ENCODE results near the gene CELF2.

Gene CELF2

DNA sequence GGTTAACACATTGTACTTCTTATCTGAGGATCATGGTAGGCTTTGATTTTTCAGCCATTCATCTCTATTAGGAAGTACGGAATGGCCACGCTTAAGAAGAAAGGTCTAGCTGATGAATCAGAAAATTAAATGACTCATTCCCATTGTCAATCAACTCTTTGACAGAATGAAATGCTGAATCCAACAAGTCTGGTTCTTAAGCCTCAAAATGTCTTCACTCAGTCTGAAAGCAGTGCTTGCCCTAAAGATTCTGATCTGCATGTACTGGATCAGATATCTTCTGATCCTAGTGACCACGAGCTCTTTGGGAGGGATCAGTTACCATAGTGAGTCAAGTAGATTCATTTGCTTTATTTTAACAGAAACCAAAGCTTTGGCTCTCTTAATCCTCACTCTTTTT lies 5.7 kb upstream of the CELF2 start:
- no peaks in the 10 kb centered on the region for H3K36me3 ChIP-seq (ENCODE audit: low read length)
- no peaks in the 10 kb centered on the region for H4K20me1 ChIP-seq (ENCODE audit: low read depth, low read length)
- H3K9me2 ChIP-seq (replicated peaks; ENCODE audit: insufficient read depth, low read length) = no peaks in the 10 kb centered on the region
- H3K79me2 ChIP-seq (ENCODE audit: insufficient read depth, low read length) = no peaks in the 10 kb centered on the region
- TF ChIP-seq, protein P1, sequence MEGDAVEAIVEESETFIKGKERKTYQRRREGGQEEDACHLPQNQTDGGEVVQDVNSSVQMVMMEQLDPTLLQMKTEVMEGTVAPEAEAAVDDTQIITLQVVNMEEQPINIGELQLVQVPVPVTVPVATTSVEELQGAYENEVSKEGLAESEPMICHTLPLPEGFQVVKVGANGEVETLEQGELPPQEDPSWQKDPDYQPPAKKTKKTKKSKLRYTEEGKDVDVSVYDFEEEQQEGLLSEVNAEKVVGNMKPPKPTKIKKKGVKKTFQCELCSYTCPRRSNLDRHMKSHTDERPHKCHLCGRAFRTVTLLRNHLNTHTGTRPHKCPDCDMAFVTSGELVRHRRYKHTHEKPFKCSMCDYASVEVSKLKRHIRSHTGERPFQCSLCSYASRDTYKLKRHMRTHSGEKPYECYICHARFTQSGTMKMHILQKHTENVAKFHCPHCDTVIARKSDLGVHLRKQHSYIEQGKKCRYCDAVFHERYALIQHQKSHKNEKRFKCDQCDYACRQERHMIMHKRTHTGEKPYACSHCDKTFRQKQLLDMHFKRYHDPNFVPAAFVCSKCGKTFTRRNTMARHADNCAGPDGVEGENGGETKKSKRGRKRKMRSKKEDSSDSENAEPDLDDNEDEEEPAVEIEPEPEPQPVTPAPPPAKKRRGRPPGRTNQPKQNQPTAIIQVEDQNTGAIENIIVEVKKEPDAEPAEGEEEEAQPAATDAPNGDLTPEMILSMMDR (IDR thresholded peaks at IDR 0.05; ENCODE audit: insufficient read depth, low read length, poor library complexity, severe bottlenecking) = no peak
- no peak for TF ChIP-seq EZH2phosphoT487 (conservative IDR thresholded peaks at IDR 0.05; ENCODE audit: low read length)
- H3K9me3 ChIP-seq (ENCODE audit: insufficient read depth, low read length) = no peaks in the 10 kb centered on the region
- no peak overlapping the region for H3K9ac ChIP-seq (ENCODE audit: low read length)
- H3F3A ChIP-seq (ENCODE audit: insufficient read depth) = no peaks in the 10 kb centered on the region
- no peak overlapping the region for H3K27ac ChIP-seq (ENCODE audit: low read depth, low read length)
- H3K27me3 ChIP-seq (ENCODE audit: low read length) = no peaks in the 10 kb centered on the region
- no peak overlapping the region for H3K4me2 ChIP-seq (ENCODE audit: low read depth, low read length, poor library complexity, severe bottlenecking)
- no peak overlapping the region for H2AFZ ChIP-seq (ENCODE audit: low read depth, low read length, severe bottlenecking)
- no peak overlapping the region for H3K4me3 ChIP-seq (ENCODE audit: insufficient read depth, low read length, poor library complexity, severe bottlenecking)

DNA sequence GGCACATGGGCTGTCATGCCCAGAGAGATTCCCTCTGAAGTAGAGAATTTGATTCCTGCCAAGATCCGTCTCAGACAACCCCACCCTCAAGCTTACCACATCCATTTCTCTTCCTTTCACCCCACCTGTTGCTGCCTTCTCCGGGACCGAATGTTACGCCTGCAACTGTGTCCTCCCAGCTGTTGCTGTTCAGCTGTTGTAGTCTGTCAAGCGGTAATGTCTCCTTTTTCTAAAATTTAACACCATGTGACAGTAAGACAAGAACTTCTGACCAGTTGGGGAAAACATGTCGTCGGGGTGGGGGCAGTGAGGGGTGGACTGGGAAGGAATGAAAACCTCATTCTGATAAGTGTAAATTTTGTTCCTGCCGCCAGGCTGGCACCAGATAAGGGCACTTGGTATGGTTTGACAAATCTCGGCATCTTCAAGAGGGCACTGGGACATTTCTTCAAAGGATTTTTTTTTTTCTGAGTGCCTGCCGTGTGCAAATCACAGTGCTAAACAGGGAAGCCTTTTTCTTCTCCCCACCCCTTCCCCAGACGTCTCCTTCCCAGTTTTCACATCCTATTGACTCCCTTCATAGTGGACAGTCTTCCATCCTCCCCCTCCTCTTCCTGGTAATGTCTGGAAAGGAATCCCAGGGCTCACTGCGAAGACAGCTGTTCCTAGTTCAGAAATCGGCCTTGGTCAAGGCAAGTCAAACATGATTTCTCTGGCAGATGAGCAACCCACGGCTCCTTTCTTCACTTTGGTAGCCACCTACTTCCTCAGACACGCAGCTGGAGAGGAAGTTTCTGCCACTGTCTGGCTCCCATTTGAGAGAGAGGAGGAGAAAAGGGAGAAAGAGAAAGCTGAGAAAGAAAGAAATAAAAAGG lies 5.0 kb upstream of the CELF2 start:
- Histone ChIP-seq H3K27me3 (ENCODE audit: low read length) (no peaks in the 10 kb centered on the region), H2AFZ (ENCODE audit: low read depth, low read length, severe bottlenecking) (no peak overlapping the region), H3F3A (ENCODE audit: insufficient read depth) (no peaks in the 10 kb centered on the region), H3K4me3 (ENCODE audit: insufficient read depth, low read length, poor library complexity, severe bottlenecking) (no peak overlapping the region), H3K9ac (ENCODE audit: low read length) (no peak overlapping the region), H3K27ac (ENCODE audit: low read depth, low read length) (no peak overlapping the region), H3K9me2 (replicated peaks; ENCODE audit: insufficient read depth, low read length) (no peaks in the 10 kb centered on the region), H3K36me3 (ENCODE audit: low read length) (no peaks in the 10 kb centered on the region), H3K4me2 (ENCODE audit: low read depth, low read length, poor library complexity, severe bottlenecking) (no peak overlapping the region), H4K20me1 (ENCODE audit: low read depth, low read length) (no peaks in the 10 kb centered on the region), H3K79me2 (ENCODE audit: insufficient read depth, low read length) (no peaks in the 10 kb centered on the region), H3K9me3 (ENCODE audit: insufficient read depth, low read length) (no peaks in the 10 kb centered on the region)
- no peak for TF ChIP-seq EZH2phosphoT487 (conservative IDR thresholded peaks at IDR 0.05; ENCODE audit: low read length)
- TF ChIP-seq, protein P1 (IDR thresholded peaks at IDR 0.05; ENCODE audit: insufficient read depth, low read length, poor library complexity, severe bottlenecking) = no peak

DNA sequence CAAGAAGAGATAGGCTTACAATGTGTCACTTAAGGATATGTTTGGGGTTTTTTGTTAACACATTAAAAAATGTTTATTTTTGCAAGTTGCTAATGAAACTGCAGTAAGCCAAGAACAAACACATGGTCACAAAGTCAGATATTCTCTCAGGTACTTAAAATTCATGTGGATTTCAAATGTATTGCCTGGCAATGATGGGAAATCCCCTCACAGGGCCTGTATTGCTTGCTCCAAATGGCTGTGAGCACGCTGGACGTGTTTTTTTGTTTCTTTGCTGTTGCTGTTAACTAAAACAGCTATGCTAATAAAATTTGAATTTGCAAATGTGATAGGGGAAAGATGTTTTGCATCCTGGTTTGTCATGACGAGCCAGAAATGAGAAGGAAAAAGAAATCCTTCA lies 3.8 kb upstream of the CELF2 start:
- Histone ChIP-seq H3K27ac (ENCODE audit: low read depth, low read length) (no peak overlapping the region), H4K20me1 (ENCODE audit: low read depth, low read length) (no peaks in the 10 kb centered on the region), H3K4me3 (ENCODE audit: insufficient read depth, low read length, poor library complexity, severe bottlenecking) (no peak overlapping the region), H3F3A (ENCODE audit: insufficient read depth) (no peaks in the 10 kb centered on the region), H3K79me2 (ENCODE audit: insufficient read depth, low read length) (no peaks in the 10 kb centered on the region), H3K36me3 (ENCODE audit: low read length) (no peaks in the 10 kb centered on the region), H3K4me2 (ENCODE audit: low read depth, low read length, poor library complexity, severe bottlenecking) (no peak overlapping the region), H3K9me3 (ENCODE audit: insufficient read depth, low read length) (no peaks in the 10 kb centered on the region), H2AFZ (ENCODE audit: low read depth, low read length, severe bottlenecking) (no peak overlapping the region), H3K9ac (ENCODE audit: low read length) (no peak overlapping the region), H3K9me2 (replicated peaks; ENCODE audit: insufficient read depth, low read length) (no peaks in the 10 kb centered on the region), H3K27me3 (ENCODE audit: low read length) (no peaks in the 10 kb centered on the region)
- no peak for TF ChIP-seq EZH2phosphoT487 (conservative IDR thresholded peaks at IDR 0.05; ENCODE audit: low read length)
- TF ChIP-seq, protein P1 (IDR thresholded peaks at IDR 0.05; ENCODE audit: insufficient read depth, low read length, poor library complexity, severe bottlenecking) = no peak

All from SU-DHL-6 (cell line).